Brain microvascular endothelial cell (primary cell): Measurements from ENCODE around the gene MYL10.
"Not testable (repeated sequence)": the region's sequence is repeated elsewhere in the genome, so short reads cannot be mapped to it uniquely, and the experiment has no call there.

Source experiments
- DNase-seq: peaks from one replicate; pipeline ENCODE4 v3.0.0-alpha.2; 2020
- H3K27ac ChIP-seq: fragments of 250-450 bp; sonication (Bioruptor Pico); 2 replicates; pipeline ENCODE4 v1.5.1; 2020; ENCODE audit warnings: mild to moderate bottlenecking, moderate library complexity
- H3K27me3 ChIP-seq: fragments of 250-450 bp; sonication (Bioruptor Pico); replicated peaks from 2 replicates; pipeline ENCODE4 v1.5.1; 2020; ENCODE audit warnings: mild to moderate bottlenecking
- H3K36me3 ChIP-seq: fragments of 250-450 bp; sonication (Bioruptor Pico); replicated peaks from 2 replicates; pipeline ENCODE4 v1.5.1; 2020; ENCODE audit warnings: mild to moderate bottlenecking
- H3K4me3 ChIP-seq: 2 replicates; pipeline ENCODE4 v1.5.1; 2011; ENCODE audit warnings: low read depth, mild to moderate bottlenecking, control low read depth, low read length, moderate library complexity
- CTCF ChIP-seq: IDR thresholded peaks from 2 replicates; pipeline ENCODE4 v1.5.1; 2011; ENCODE audit warnings: low read depth, mild to moderate bottlenecking, moderate library complexity, low read length, control low read depth, inconsistent platforms; ENCODE audit errors: missing control alignments
- in situ Hi-C: cut with HindIII; loops from 2 replicates; pipeline ENCODE4 v1.10.0; 2017; ENCODE audit warnings: low sequenced_read_pairs, low pct_ligation_motif_present

MYL10 gene

GRCh38 chr7:101650579-101651081, 21.5 kb upstream of the MYL10 start:
- peaks cover 2% of the 10 kb centered on the region for H3K27me3 ChIP-seq
- DNase-seq, result no peak
- no peaks in the 10 kb centered on the region for H3K36me3 ChIP-seq
- TF ChIP-seq CTCF, result no peak
- H3K27ac ChIP-seq, result no peak overlapping the region
- in situ Hi-C loops, result no loop called here
- H3K4me3 ChIP-seq, result no peak overlapping the region

GRCh38 chr7:101647876-101648275, 18.8 kb upstream of the MYL10 start:
- H3K4me3 ChIP-seq, in situ Hi-C loops, H3K36me3 ChIP-seq, H3K27me3 ChIP-seq, H3K27ac ChIP-seq, DNase-seq: not testable (repeated sequence)

GRCh38 chr7:101645951-101646350, 16.9 kb upstream of the MYL10 start:
- no peaks in the 10 kb centered on the region for H3K27me3 ChIP-seq
- H3K4me3 ChIP-seq, result no peak overlapping the region
- H3K27ac ChIP-seq, result no peak overlapping the region
- in situ Hi-C loops, result no loop called here
- no peaks in the 10 kb centered on the region for H3K36me3 ChIP-seq
- DNase-seq, result no peak
- TF ChIP-seq CTCF, result no peak

- no peak for DNase-seq
- in situ Hi-C loops, result no loop called here
- no peak for TF ChIP-seq CTCF
- no peak overlapping the region for H3K4me3 ChIP-seq
- H3K27ac ChIP-seq, result no peak overlapping the region
- H3K27me3 ChIP-seq, result no peaks in the 10 kb centered on the region
- H3K36me3 ChIP-seq, result no peaks in the 10 kb centered on the region
Measured at GRCh38 chr7:101644879-101645278, 15.8 kb upstream of the MYL10 start.

- H3K36me3 ChIP-seq, H3K27ac ChIP-seq, H3K4me3 ChIP-seq, in situ Hi-C loops, H3K27me3 ChIP-seq, DNase-seq: not testable (repeated sequence)
Measured at GRCh38 chr7:101639127-101639526, 10.0 kb upstream of the MYL10 start.

GRCh38 chr7:101636822-101637623, 7.9 kb upstream of the MYL10 start:
- Histone ChIP-seq H3K27me3 (no peaks in the 10 kb centered on the region), H3K36me3 (no peaks in the 10 kb centered on the region), H3K4me3 (no peak overlapping the region), H3K27ac (no peak overlapping the region)
- DNase-seq, result no peak
- no peak for TF ChIP-seq CTCF
- in situ Hi-C loops, result no loop called here

GRCh38 chr7:101635484-101635883, 6.4 kb upstream of the MYL10 start:
- in situ Hi-C loops, result no loop called here
- no peaks in the 10 kb centered on the region for H3K27me3 ChIP-seq
- DNase-seq, result no peak
- TF ChIP-seq CTCF, result no peak
- H3K27ac ChIP-seq, result no peak overlapping the region
- H3K4me3 ChIP-seq, result no peak overlapping the region
- no peaks in the 10 kb centered on the region for H3K36me3 ChIP-seq
